Left renal cortex interstitium (tissue), 4 donors: Measurements from ENCODE around the gene SPHK1. TPM values are rescaled to one million over a fixed set of nuclear protein-coding genes. Genes with fewer than 3 reads are reported as not detected.

Source experiments
- DNase-seq, 4 donors: peaks; one replicate each; pipeline ENCODE4 v3.0.0-alpha.2; 2013; ENCODE audit warnings: low read depth in 4 of 4, low spot score in 2 of 4, missing footprints in 1 of 4
- polyA plus RNA-seq, 4 donors: library from polyadenylated mRNA; unstranded; fragments of 120-200 nt; gene quantifications; one replicate each; pipeline ENCODE4 v1.2.1, GENCODE V29; 2013; ENCODE audit not compliant: insufficient read length in 4 of 4

Gene SPHK1
- polyA plus RNA-seq, 4 donors: 2.0 to 3.4 (median 2.9) TPM

DNA sequence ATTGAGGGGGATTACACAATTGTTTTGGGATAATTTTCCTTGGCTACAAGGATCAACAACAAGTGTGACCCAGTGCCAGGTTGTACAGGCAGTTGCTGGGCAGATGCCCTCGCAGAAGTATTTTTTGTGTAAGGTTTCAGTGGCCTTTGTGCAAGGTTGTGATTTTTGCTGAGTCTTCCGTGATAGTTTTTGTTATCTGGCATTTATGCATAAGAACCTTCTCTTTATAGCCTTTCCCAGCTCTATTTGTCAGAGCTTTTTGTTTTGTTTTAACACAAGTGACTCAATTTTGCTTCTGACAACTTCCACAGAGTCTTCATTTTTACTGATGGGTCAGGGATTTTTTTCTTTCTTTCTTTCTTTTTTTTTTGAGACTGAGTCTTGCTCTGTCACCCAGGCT, 23.9 kb upstream of the SPHK1 start:
- DNase-seq: no peak

GRCh38 chr17:76363107-76363842, 21.1 kb upstream of the SPHK1 start:
- no peak for DNase-seq

GRCh38 chr17:76365256-76365903, 19.0 kb upstream of the SPHK1 start:
- DNase-seq: no peak

DNA sequence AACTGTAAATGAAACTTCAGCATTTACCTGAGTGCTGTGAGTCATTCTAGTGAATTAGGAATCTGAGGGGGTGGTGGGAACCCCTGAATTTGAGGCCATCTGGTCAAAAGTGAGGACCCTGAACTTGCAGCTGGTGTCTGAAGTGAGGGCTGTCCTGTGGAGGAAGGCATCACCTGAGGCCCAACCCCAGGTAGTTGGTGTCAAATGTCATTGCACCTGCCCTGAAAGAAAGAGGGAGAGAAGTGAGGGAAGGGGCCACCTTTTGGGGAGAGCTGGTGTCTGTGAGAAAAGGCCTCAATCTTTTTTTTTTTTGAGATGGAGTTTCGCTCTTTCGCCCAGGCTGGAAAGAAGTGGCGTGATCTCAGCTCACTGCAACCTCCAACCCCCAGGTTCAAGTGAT, 18.2 kb upstream of the SPHK1 start:
- no peak for DNase-seq

GRCh38 chr17:76367642-76368041, 16.8 kb upstream of the SPHK1 start:
- no peak for DNase-seq

DNA sequence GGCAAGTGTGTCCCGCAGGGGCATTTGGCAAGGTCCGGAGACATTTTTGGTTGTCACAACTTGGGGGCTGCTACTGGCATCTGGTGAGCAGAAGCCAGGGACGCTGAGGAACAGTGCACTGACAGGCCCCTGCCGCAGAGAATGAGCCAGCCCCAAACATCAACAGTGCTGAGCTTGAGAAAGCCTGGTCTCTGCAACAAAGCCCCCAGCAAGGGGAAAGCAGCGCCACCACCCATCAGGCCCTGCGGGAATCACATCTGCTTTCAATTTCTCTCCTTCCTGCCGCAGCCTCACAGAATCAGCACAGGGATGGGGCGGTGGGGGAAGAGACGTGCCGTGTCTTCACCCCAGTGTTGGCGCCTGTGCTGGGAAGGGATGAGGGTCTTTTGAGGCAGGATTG, 15.9 kb upstream of the SPHK1 start:
- no peak for DNase-seq

GRCh38 chr17:76369379-76369778, 15.0 kb upstream of the SPHK1 start:
- no peak for DNase-seq

DNA sequence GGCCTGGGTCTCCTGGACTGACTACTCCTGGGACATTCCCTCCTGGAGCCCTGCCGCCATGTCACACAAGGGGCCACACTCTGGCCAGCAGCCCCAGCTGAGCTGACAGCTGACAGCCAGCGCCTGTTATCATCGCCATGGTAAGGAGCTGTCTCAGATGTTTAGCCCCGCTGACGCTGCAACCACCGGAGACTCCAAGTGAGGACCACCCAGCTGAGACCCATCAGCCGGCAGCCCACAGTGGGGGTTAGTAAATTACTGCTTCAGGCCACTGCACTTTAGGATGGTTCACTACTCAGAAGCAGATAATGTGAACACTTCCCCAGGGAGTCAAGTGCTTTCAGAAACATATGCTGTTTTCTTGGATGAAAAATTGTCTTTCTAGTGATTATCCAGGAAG, 14.6 kb upstream of the SPHK1 start:
- DNase-seq: no peak

GRCh38 chr17:76370261-76370993, 14.0 kb upstream of the SPHK1 start:
- no peak for DNase-seq

- DNase-seq: no peak
Observed at GRCh38 chr17:76371656-76372628, 12.5 kb upstream of the SPHK1 start.

GRCh38 chr17:76376318-76377133, 7.9 kb upstream of the SPHK1 start:
- DNase-seq: no peak

GRCh38 chr17:76378548-76379274, 5.7 kb upstream of the SPHK1 start:
- no peak for DNase-seq

DNA sequence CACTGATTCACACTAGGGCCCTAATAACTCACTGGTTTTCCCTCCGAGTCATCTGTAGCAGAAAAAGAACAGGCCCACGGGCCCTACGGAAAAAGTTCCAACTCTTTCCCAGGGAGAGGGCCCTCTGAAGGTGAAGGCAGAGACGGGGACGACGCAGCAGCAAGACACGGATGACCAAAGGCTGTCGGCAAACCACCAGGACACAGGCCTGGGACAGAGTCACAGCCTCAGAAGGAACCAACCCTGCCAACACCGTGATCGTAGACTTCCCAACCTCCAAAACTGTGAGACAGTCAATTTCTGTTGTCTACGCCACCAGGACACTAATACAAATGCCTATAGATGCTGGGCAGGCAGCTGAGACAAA, 5.2 kb upstream of the SPHK1 start:
- DNase-seq: no peak

GRCh38 chr17:76379646-76380376, 4.6 kb upstream of the SPHK1 start:
- DNase-seq: no peak

- DNase-seq: no peak
Observed at GRCh38 chr17:76381633-76382350, 2.6 kb upstream of the SPHK1 start.

DNA sequence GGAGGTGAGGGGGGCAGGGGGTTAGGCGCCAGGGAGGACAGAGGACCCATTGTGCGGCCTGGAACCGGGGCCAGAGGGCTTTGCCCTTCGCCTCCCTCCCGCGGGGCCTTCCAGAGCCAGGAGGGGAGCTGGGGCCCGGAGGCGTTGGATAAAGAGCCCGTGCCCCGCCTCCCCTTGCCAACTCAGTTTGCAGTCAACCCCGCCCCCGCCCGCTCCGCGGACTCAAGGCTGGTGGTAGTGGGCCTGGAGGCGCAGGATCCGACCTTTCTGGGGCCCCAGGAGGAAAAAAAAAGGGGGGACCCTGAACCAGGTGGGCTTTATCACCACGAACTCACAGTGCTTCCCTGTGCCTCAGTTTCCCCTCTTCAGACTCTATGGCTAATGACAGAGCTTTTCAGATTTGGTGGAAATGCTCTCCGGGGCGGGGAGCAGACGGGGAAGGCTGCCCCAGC, 2.0 kb upstream of the SPHK1 start:
- no peak for DNase-seq

GRCh38 chr17:76382803-76383545, 1.4 kb upstream of the SPHK1 start:
- DNase-seq: no peak
